ENCODE measurements around the gene FCHO2. TPM values are rescaled to one million over a fixed set of nuclear protein-coding genes. Genes with fewer than 3 reads are reported as not detected.
"Not testable (repeated sequence)": the region's sequence is repeated elsewhere in the genome, so short reads cannot be mapped to it uniquely, and the experiment has no call there.

The FCHO2 gene
- total RNA-seq, 1 experiment from 2014 or later, result 2.5 TPM

DNA sequence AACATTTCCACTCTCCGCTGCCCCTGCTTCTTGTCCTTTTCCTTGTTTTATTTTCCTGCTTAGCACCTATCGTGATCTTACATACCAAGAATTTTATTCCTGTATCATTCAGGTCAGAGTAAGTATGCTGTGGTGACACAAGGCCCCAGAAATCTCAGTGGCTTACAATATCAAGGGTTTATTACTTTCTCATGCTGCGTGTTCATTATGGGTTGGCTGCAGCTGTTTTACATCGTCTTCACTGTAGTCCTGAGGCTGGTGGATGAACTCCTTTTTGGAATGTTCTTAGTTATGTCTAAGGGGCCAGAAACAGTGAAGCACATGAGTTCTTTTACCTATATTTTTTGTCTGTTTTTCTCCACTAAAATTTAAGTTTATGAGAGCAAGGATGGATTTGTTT, 51.2 kb downstream of the FCHO2 start:
- H3K27ac ChIP-seq (ENCODE audit: low read depth, low read length, poor library complexity, severe bottlenecking), result no peak overlapping the region
- no peak for DNase-seq (ENCODE audit: low spot score)
- ChIA-PET POLR2A (ENCODE audit: low non-redundant PET) (no interaction called here), CTCF (no interaction called here)
- no peaks in the 10 kb centered on the region for H3K36me3 ChIP-seq (ENCODE audit: insufficient read depth, low read length, poor library complexity, severe bottlenecking)
- TF ChIP-seq, protein P1, sequence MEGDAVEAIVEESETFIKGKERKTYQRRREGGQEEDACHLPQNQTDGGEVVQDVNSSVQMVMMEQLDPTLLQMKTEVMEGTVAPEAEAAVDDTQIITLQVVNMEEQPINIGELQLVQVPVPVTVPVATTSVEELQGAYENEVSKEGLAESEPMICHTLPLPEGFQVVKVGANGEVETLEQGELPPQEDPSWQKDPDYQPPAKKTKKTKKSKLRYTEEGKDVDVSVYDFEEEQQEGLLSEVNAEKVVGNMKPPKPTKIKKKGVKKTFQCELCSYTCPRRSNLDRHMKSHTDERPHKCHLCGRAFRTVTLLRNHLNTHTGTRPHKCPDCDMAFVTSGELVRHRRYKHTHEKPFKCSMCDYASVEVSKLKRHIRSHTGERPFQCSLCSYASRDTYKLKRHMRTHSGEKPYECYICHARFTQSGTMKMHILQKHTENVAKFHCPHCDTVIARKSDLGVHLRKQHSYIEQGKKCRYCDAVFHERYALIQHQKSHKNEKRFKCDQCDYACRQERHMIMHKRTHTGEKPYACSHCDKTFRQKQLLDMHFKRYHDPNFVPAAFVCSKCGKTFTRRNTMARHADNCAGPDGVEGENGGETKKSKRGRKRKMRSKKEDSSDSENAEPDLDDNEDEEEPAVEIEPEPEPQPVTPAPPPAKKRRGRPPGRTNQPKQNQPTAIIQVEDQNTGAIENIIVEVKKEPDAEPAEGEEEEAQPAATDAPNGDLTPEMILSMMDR (conservative IDR thresholded peaks at IDR 0.05; ENCODE audit: low read depth, low read length), result no peak
- no peak for TF ChIP-seq EZH2 (IDR thresholded peaks at IDR 0.05; ENCODE audit: borderline replicate concordance, low read depth, low read length, poor library complexity, severe bottlenecking)
- no peaks in the 10 kb centered on the region for H3K4me1 ChIP-seq (ENCODE audit: insufficient read depth, low read length, poor library complexity, severe bottlenecking)
- intact Hi-C loops (cut with micrococcal nuclease; ENCODE audit: unreplicated experiment), result no loop called here
- no peak overlapping the region for H3K4me3 ChIP-seq (ENCODE audit: low read depth, low read length, poor library complexity, severe bottlenecking)
- H3K27me3 ChIP-seq (replicated peaks; ENCODE audit: insufficient read depth, low read depth, low read length, poor library complexity), result no peaks in the 10 kb centered on the region
- no TSS peak for BruUV-seq (replicated peaks)
- H3K9me3 ChIP-seq (ENCODE audit: low read depth, low read length, poor library complexity, severe bottlenecking), result no peaks in the 10 kb centered on the region

DNA sequence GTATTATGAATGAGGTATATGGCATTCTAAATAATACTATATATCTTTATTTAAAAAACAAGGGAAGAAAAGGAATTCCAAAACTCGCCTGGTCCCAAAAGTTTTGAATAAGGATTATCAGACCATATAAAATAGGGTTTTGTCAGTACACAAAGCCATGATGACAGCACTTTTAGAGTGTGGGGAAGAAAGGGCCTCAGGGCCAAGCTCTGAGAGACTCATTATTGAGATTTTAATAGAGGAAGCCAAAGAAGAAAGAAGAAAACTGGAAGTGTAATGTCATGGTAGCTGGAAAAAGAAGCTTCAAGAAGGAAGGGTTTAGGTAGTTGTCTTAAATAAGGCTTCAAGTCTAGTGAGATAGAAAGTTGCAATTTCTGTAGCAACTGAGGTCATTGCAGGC, 53.0 kb downstream of the FCHO2 start:
- H3K27me3 ChIP-seq (replicated peaks; ENCODE audit: insufficient read depth, low read depth, low read length, poor library complexity), result no peaks in the 10 kb centered on the region
- TF ChIP-seq EZH2 (IDR thresholded peaks at IDR 0.05; ENCODE audit: borderline replicate concordance, low read depth, low read length, poor library complexity, severe bottlenecking), result no peak
- TF ChIP-seq, protein P1 (conservative IDR thresholded peaks at IDR 0.05; ENCODE audit: low read depth, low read length), result no peak
- H3K4me3 ChIP-seq (ENCODE audit: low read depth, low read length, poor library complexity, severe bottlenecking), result no peak overlapping the region
- ChIA-PET CTCF (no interaction called here), POLR2A (ENCODE audit: low non-redundant PET) (no interaction called here)
- no peak overlapping the region for H3K27ac ChIP-seq (ENCODE audit: low read depth, low read length, poor library complexity, severe bottlenecking)
- no peaks in the 10 kb centered on the region for H3K36me3 ChIP-seq (ENCODE audit: insufficient read depth, low read length, poor library complexity, severe bottlenecking)
- BruUV-seq (replicated peaks), result no TSS peak
- H3K4me1 ChIP-seq (ENCODE audit: insufficient read depth, low read length, poor library complexity, severe bottlenecking), result no peaks in the 10 kb centered on the region
- H3K9me3 ChIP-seq (ENCODE audit: low read depth, low read length, poor library complexity, severe bottlenecking), result no peaks in the 10 kb centered on the region
- no peak for DNase-seq (ENCODE audit: low spot score)
- intact Hi-C loops (cut with micrococcal nuclease; ENCODE audit: unreplicated experiment), result no loop called here

DNA sequence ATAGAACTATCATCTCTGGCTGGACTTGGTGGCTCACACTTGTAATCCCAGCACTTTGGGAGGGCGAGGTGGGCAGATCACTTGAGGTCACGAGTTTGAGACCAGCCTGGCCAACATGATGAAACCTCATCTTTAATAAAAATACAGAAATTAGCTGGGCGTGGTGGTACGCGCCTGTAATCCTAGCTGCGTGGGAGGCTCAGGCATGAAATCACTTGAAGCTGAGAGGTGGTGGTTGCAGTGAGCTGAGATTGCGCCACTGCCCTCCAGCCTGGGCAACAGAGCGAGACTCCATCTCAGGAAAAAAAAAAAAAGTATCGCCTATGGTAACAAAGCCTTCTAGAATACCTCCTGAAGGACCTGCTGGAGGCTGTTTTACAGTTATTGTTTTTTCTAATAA, 55.8 kb downstream of the FCHO2 start:
- POLR2A ChIA-PET (ENCODE audit: low non-redundant PET); H3K36me3 ChIP-seq (ENCODE audit: insufficient read depth, low read length, poor library complexity, severe bottlenecking); H3K27ac ChIP-seq (ENCODE audit: low read depth, low read length, poor library complexity, severe bottlenecking); CTCF ChIA-PET; BruUV-seq (replicated peaks); H3K27me3 ChIP-seq (replicated peaks; ENCODE audit: insufficient read depth, low read depth, low read length, poor library complexity); intact Hi-C loops (cut with micrococcal nuclease; ENCODE audit: unreplicated experiment); H3K4me3 ChIP-seq (ENCODE audit: low read depth, low read length, poor library complexity, severe bottlenecking); H3K9me3 ChIP-seq (ENCODE audit: low read depth, low read length, poor library complexity, severe bottlenecking); DNase-seq (ENCODE audit: low spot score); H3K4me1 ChIP-seq (ENCODE audit: insufficient read depth, low read length, poor library complexity, severe bottlenecking): not testable (repeated sequence)

DNA sequence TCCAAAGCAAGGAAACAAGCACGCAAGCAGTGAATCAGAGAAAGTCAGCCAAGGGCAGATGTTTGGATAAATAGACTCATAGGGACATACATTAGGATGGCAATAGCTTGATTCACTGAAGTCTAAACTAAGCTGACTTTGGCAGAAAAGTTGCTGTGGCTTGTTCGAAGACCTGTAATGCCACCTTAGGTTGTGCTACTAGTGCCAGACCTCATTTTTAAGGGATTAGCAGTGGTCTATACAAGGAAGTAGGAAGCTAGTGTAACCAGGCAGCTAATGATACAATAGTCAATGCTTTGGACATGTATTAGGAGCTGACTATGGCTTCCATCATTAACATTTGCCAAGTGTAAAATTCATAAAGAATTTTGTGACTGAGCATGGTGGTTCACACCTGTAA, 63.1 kb downstream of the FCHO2 start:
- Histone ChIP-seq H3K4me3 (ENCODE audit: low read depth, low read length, poor library complexity, severe bottlenecking) (no peak overlapping the region), H3K27ac (ENCODE audit: low read depth, low read length, poor library complexity, severe bottlenecking) (no peak overlapping the region), H3K9me3 (ENCODE audit: low read depth, low read length, poor library complexity, severe bottlenecking) (no peaks in the 10 kb centered on the region), H3K27me3 (replicated peaks; ENCODE audit: insufficient read depth, low read depth, low read length, poor library complexity) (no peaks in the 10 kb centered on the region), H3K36me3 (ENCODE audit: insufficient read depth, low read length, poor library complexity, severe bottlenecking) (no peaks in the 10 kb centered on the region), H3K4me1 (ENCODE audit: insufficient read depth, low read length, poor library complexity, severe bottlenecking) (no peaks in the 10 kb centered on the region)
- no peak for DNase-seq (ENCODE audit: low spot score)
- BruUV-seq (replicated peaks), result no TSS peak
- POLR2A ChIA-PET (ENCODE audit: low non-redundant PET), result no interaction called here
- CTCF ChIA-PET, result no interaction called here
- TF ChIP-seq, protein P1 (conservative IDR thresholded peaks at IDR 0.05; ENCODE audit: low read depth, low read length), result no peak
- no peak for TF ChIP-seq EZH2 (IDR thresholded peaks at IDR 0.05; ENCODE audit: borderline replicate concordance, low read depth, low read length, poor library complexity, severe bottlenecking)
- intact Hi-C loops (cut with micrococcal nuclease; ENCODE audit: unreplicated experiment), result no loop called here

Measured in A673 (cell line).